Prostate gland (tissue), 2 donors: Measurements from ENCODE around the gene VPS36.
"Not testable (repeated sequence)": the region's sequence is repeated elsewhere in the genome, so short reads cannot be mapped to it uniquely, and the experiment has no call there.

Source experiments
- CTCF ChIP-seq, 4 experiments: fragments of 200-600 bp in 2 of 4; fragments of 450-650 bp in 2 of 4; sonication (generic) in 2 of 4; IDR thresholded peaks; 1 replicate in 3 of 4; 2 replicates in 1 of 4; pipeline ENCODE4 v1.5.1; 2016 to 2019; ENCODE audit warnings: antibody characterized with exemption in 4 of 4, mild to moderate bottlenecking in 2 of 4, moderate library complexity in 2 of 4
- POLR2AphosphoS5 ChIP-seq: sonication (generic); formaldehyde crosslinking; IDR thresholded peaks from one replicate; pipeline ENCODE4 v1.6.1; 2017; ENCODE audit warnings: antibody characterized with exemption

- TF ChIP-seq CTCF (IDR thresholded peaks at IDR 0.05); POLR2AphosphoS5: not testable (repeated sequence)
Measured at GRCh38 chr13:52491015-52491414, 40.6 kb upstream of the VPS36 start.
